Bronchial epithelial cell (primary cell): ENCODE results near the gene RALGDS. TPM values are rescaled to one million over a fixed set of nuclear protein-coding genes. Genes with fewer than 3 reads are reported as not detected.
A peak's percentile ranks its signal among the peaks of the same experiment; 100 is the strongest.

Source experiments
- DNase-seq: peaks from one replicate; pipeline ENCODE4 v3.0.0-alpha.2; 2010; ENCODE audit warnings: low read depth
- FAIRE-seq: peaks from 2 replicates; lab custom pipeline; 2011; peaks lifted over from hg19 to GRCh38; lab: Jason Lieb, UNC
- H3K27me3 ChIP-seq: 2 replicates; pipeline ENCODE4 v1.5.1; 2011; ENCODE audit warnings: low read length; ENCODE audit not compliant: control insufficient read depth, insufficient read depth
- H3K36me3 ChIP-seq: 2 replicates; pipeline ENCODE4 v1.5.1; 2011; ENCODE audit warnings: low read length; ENCODE audit not compliant: control insufficient read depth, insufficient read depth
- H3K4me3 ChIP-seq: 2 replicates; pipeline ENCODE4 v1.5.1; 2011; ENCODE audit warnings: mild to moderate bottlenecking, low read depth, low read length, control low read depth
- CTCF ChIP-seq: IDR thresholded peaks from 2 replicates; pipeline ENCODE4 v1.5.1; 2011; ENCODE audit warnings: mild to moderate bottlenecking, moderate library complexity, low read length, control low read depth, inconsistent platforms; ENCODE audit not compliant: insufficient read depth, severe bottlenecking
- total RNA-seq: library from RNA; depleted of rRNA; stranded (reverse); fragments of >200 nt; gene quantifications from 2 replicates; pipeline ENCODE4 v1.2.1, GENCODE V29; 2014

Gene RALGDS
- total RNA-seq, 1 donor from 2014 or later = 18.7 TPM

DNA sequence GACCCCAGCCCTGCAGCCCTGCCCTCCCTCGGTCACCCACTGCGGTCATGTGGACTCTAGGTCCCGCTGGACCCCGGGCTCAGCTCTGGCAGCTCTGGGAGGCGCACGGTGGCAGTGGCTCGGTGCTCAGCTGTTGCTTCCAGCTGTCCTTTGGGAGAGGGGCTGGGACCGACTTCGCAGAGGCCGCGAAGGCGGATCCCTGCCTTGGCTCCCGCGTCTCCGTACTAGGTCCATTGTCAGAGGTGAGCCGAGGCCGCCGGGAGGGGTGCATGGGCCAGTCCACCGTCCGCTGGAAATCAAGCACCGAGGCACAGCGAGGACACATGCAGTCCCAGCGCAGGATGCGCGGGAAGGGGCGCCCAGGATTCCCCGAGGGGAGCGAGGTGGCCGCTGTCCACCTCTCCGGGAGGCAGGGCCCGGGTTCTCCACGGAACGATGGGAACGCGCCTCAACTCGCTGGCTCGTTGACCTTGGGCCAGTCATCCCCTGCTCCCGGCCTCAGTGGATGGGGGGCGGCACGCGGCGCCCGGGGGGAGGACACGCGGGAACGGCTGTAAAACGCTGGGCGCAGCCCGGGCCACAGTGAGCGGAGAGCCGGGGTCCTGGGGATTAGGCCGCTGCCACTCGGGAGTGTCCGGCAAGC lies 41.9 kb upstream of the RALGDS start:
- H3K36me3 ChIP-seq = no peaks in the 10 kb centered on the region
- no peak for FAIRE-seq
- no peak for DNase-seq
- TF ChIP-seq CTCF = no peak
- peak overlapping the region; percentile 46 for H3K4me3 ChIP-seq
- H3K27me3 ChIP-seq = peaks cover 8% of the 10 kb centered on the region

GRCh38 chr9:133161547-133161950 lies 40.5 kb upstream of the RALGDS start:
- no peak for TF ChIP-seq CTCF
- H3K4me3 ChIP-seq = no peak overlapping the region
- H3K36me3 ChIP-seq = no peaks in the 10 kb centered on the region
- no peak for FAIRE-seq
- H3K27me3 ChIP-seq = peaks cover 7% of the 10 kb centered on the region
- DNase-seq = no peak

- H3K4me3 ChIP-seq = no peak overlapping the region
- DNase-seq = peak; percentile 76
- FAIRE-seq = peak; percentile 75
- H3K36me3 ChIP-seq = no peaks in the 10 kb centered on the region
- peak; percentile 82 for TF ChIP-seq CTCF
- H3K27me3 ChIP-seq = peaks cover 7% of the 10 kb centered on the region
Measured at GRCh38 chr9:133160742-133161546, 39.9 kb upstream of the RALGDS start.

DNA sequence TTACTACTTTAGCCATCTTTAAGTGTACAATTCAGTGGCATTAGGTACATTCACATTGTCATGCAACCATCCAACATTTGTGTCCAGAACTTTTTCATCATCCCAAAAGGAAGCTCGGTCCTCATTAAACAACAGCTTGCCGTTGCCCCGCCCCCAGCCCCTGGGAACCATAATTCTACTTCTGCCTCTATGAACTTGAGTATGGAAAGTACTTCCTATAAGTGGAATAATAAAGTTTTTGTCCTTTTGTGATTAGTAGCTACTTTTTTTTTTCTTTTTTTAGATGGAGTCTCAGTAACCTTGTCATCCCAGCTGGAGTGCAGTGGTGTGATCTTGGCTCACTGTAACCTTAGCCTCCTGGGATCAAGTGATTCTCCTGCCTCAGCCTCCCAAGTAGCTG lies 37.7 kb upstream of the RALGDS start:
- H3K36me3 ChIP-seq = no peaks in the 10 kb centered on the region
- DNase-seq (no peak), FAIRE-seq (no peak)
- peaks cover 7% of the 10 kb centered on the region for H3K27me3 ChIP-seq
- no peak for TF ChIP-seq CTCF
- no peak overlapping the region for H3K4me3 ChIP-seq

- FAIRE-seq = peak; percentile 36
- Histone ChIP-seq H3K27me3 (no peaks in the 10 kb centered on the region), H3K4me3 (no peak overlapping the region), H3K36me3 (no peaks in the 10 kb centered on the region)
- no peak for DNase-seq
- no peak for TF ChIP-seq CTCF
Measured at GRCh38 chr9:133155156-133155555, 34.1 kb upstream of the RALGDS start.
